Common myeloid progenitor, CD34-positive (primary cell): ENCODE data around the gene PLBD1.

Experiments
- CTCF ChIA-PET: fragments of 350-600 bp; sonication (Branson Sonifier 250); formaldehyde crosslinking; loops from one replicate; lab custom pipeline; 2021; ENCODE audit warnings: antibody characterized with exemption; lab: Charles Lee
- POLR2A ChIA-PET: fragments of 350-600 bp; sonication (Branson Sonifier 250); formaldehyde crosslinking; loops from one replicate; lab custom pipeline; 2021; ENCODE audit warnings: antibody characterized with exemption; lab: Charles Lee
- DNase-seq, 3 donors: peaks; one replicate each; pipeline versions ENCODE4 v3.0.0 to v3.0.0-alpha.2; 2013
- H3K27ac ChIP-seq, 2 experiments: 1 replicate in 1 of 2; 2 replicates in 1 of 2; pipeline ENCODE4 v1.7.0; 2013; ENCODE audit warnings: inconsistent platforms in 2 of 2, low read length in 2 of 2, mild to moderate bottlenecking in 2 of 2, low read depth in 1 of 2, moderate library complexity in 1 of 2; ENCODE audit not compliant: severe bottlenecking in 2 of 2, insufficient read depth in 1 of 2, poor library complexity in 1 of 2
- H3K27me3 ChIP-seq, 5 experiments: replicated peaks in 2 of 5; 1 replicate in 3 of 5; 2 replicates in 2 of 5; pipeline versions ENCODE4 v1.6.1 to v1.7.0; 2013; ENCODE audit warnings: low read length in 4 of 5, mild to moderate bottlenecking in 2 of 5, moderate library complexity in 2 of 5, inconsistent platforms in 1 of 5; ENCODE audit not compliant: insufficient read depth in 5 of 5, control insufficient read depth in 4 of 5
- H3K36me3 ChIP-seq, 4 experiments: 1 replicate in 2 of 4; 2 replicates in 2 of 4; pipeline versions ENCODE4 v1.6.1 to v1.7.0; 2013; ENCODE audit warnings: low read length in 3 of 4, control low read depth in 1 of 4, mild to moderate bottlenecking in 1 of 4; ENCODE audit not compliant: control insufficient read depth in 4 of 4, insufficient read depth in 4 of 4
- H3K4me1 ChIP-seq, 4 experiments: 1 replicate in 3 of 4; 2 replicates in 1 of 4; pipeline versions ENCODE4 v1.6.1 to v1.7.1; 2013; ENCODE audit warnings: low read length in 3 of 4, mild to moderate bottlenecking in 3 of 4, control low read depth in 1 of 4, inconsistent platforms in 1 of 4, moderate library complexity in 1 of 4; ENCODE audit not compliant: control insufficient read depth in 4 of 4, insufficient read depth in 4 of 4; ENCODE audit errors: control extremely low read depth in 1 of 4
- H3K4me3 ChIP-seq, 7 experiments: 1 replicate in 4 of 7; 2 replicates in 3 of 7; pipeline versions ENCODE4 v1.5.1 to v1.7.0; 2013; ENCODE audit warnings: mild to moderate bottlenecking in 7 of 7, low read length in 6 of 7, moderate library complexity in 6 of 7, inconsistent platforms in 2 of 7, low read depth in 2 of 7, control low read depth in 1 of 7; ENCODE audit not compliant: insufficient read depth in 4 of 7, control insufficient read depth in 1 of 7; ENCODE audit errors: extremely low read depth in 1 of 7
- H3K9me3 ChIP-seq, 5 experiments: 1 replicate in 4 of 5; 2 replicates in 1 of 5; pipeline versions ENCODE4 v1.6.1 to v1.7.1; 2013; ENCODE audit warnings: low read length in 4 of 5, mild to moderate bottlenecking in 2 of 5, inconsistent platforms in 1 of 5, low read depth in 1 of 5, moderate library complexity in 1 of 5; ENCODE audit not compliant: control insufficient read depth in 4 of 5, insufficient read depth in 2 of 5; ENCODE audit errors: control extremely low read depth in 1 of 5
- WGBS: methylation state at CpG from one replicate; pipeline ENCODE4 v1.1.5; 2013; ENCODE audit not compliant: insufficient coverage; 5-methylcytosine and 5-hydroxymethylcytosine counted together

PLBD1 gene

GRCh38 chr12:14545144-14546124 is 22.2 kb downstream of the PLBD1 start:
- Histone ChIP-seq H3K4me3 (no peak overlapping the region), H3K9me3 (no peaks in the 10 kb centered on the region), H3K27ac (no peak overlapping the region), H3K4me1 (no peaks in the 10 kb centered on the region), H3K36me3 (no peaks in the 10 kb centered on the region), H3K27me3 (no peaks in the 10 kb centered on the region)
- CTCF ChIA-PET, result interaction anchor here (0.8 kb wide), 1 partner anchor 9 kb away, joined by 4 read pairs; no protein-coding TSS in a partner anchor
- WGBS, result 100% methylated on average over 4 of the region's 7 CpGs
- DNase-seq, result no peak
- POLR2A ChIA-PET, result no interaction called here

- 80% methylated on average over 1 of the region's 4 CpGs for WGBS
- CTCF ChIA-PET, result no interaction called here
- DNase-seq, result no peak
- H3K36me3 ChIP-seq, result no peaks in the 10 kb centered on the region
- no peak overlapping the region for H3K4me3 ChIP-seq
- H3K27me3 ChIP-seq, result no peaks in the 10 kb centered on the region
- POLR2A ChIA-PET, result no interaction called here
- no peak overlapping the region for H3K27ac ChIP-seq
- no peaks in the 10 kb centered on the region for H3K9me3 ChIP-seq
- H3K4me1 ChIP-seq, result no peaks in the 10 kb centered on the region
These were observed 26.8 kb downstream of the PLBD1 start for GRCh38 chr12:14540801-14541462.

GRCh38 chr12:14537088-14537487 is 30.6 kb downstream of the PLBD1 start:
- ChIA-PET POLR2A (no interaction called here), CTCF (interaction anchor here (1.0 to 1.3 kb wide), 2 partner anchors 9 to 23 kb away, joined by 3 to 4 read pairs; no protein-coding TSS in a partner anchor)
- Histone ChIP-seq H3K4me1 (no peaks in the 10 kb centered on the region), H3K4me3 (no peak overlapping the region), H3K36me3 (no peaks in the 10 kb centered on the region), H3K27ac (no peak overlapping the region), H3K27me3 (no peaks in the 10 kb centered on the region), H3K9me3 (no peaks in the 10 kb centered on the region)
- no peak for DNase-seq
- 97% methylated on average over 5 of the region's 5 CpGs for WGBS

DNA sequence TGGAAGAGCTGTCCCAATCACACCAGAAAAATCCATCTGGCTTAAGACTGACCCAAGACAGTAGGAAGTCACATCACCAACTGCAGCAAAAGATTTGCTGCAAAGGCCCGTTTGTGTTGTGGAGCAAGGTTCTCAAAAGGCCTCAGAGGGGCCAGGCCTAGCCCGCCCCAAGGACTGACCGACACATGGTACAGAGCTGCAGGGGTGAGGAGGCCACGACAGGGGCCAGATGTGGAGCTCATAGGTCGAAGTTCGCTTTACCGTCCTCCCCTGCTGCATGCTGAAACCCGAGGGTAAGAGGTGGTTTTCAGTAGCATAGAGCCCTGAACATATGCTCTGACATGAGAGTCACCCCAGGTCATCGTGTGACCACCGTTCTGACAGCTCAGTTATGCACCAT is 35.5 kb downstream of the PLBD1 start:
- H3K4me3 ChIP-seq, result no peak overlapping the region
- CTCF ChIA-PET, result no interaction called here
- whole genome bisulfite sequencing, result 96% methylated on average over 10 of the region's 10 CpGs
- POLR2A ChIA-PET, result no interaction called here
- H3K4me1 ChIP-seq, result peaks cover 0 to 3% (median 0%) of the 10 kb centered on the region in 4 experiments
- no peak for DNase-seq
- H3K27ac ChIP-seq, result no peak overlapping the region
- H3K9me3 ChIP-seq, result no peaks in the 10 kb centered on the region
- H3K36me3 ChIP-seq, result no peaks in the 10 kb centered on the region
- no peaks in the 10 kb centered on the region for H3K27me3 ChIP-seq

DNA sequence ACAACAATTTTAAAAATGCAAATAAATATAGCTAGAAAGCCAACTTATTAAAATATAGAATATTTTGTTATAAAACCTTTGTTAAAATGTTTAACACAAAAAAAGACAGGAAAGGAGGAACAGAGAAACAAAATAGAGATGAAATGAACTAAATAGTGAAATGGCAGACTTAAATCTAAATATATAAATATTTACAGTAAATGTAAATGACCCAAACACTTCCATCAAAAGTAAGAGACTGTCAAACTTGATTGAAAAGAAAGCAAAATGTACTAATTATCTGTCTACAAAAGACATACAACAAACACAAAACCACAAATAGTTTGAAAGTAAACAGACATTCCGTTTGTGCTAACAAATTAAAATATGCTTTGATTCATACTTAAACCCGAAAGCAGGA is 41.7 kb downstream of the PLBD1 start:
- CTCF ChIA-PET, result no interaction called here
- Histone ChIP-seq H3K4me1 (no peaks in the 10 kb centered on the region), H3K27ac (no peak overlapping the region), H3K9me3 (peaks cover 0 to 23% (median 7%) of the 10 kb centered on the region in 5 experiments), H3K36me3 (no peaks in the 10 kb centered on the region), H3K27me3 (no peaks in the 10 kb centered on the region), H3K4me3 (no peak overlapping the region)
- POLR2A ChIA-PET, result no interaction called here
- WGBS, result 100% methylated on average over 2 of the region's 2 CpGs
- DNase-seq, result no peak

DNA sequence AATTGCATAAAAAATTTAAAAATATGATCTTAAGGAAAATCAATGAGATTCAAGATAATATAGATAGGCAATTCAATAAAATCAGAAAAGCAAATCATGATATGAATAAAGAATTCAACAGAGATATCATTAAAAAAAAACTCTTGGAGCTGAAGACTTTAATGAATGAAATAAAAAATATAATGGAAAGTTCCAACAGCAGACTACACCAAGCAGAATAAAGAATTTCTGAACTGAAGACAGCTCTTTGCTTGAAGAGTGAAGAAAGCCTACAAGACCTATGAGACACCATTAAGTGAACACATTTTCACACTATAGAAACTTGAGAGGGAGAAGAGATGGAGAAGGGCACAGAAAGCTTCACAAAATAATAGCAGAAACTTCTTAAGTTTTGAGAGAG is 45.9 kb downstream of the PLBD1 start:
- no peaks in the 10 kb centered on the region for H3K27me3 ChIP-seq
- H3K4me1 ChIP-seq, result no peaks in the 10 kb centered on the region
- ChIA-PET CTCF (no interaction called here), POLR2A (no interaction called here)
- peaks cover 2 to 26% (median 9%) of the 10 kb centered on the region in 5 experiments for H3K9me3 ChIP-seq
- H3K4me3 ChIP-seq, result no peak overlapping the region
- H3K36me3 ChIP-seq, result no peaks in the 10 kb centered on the region
- H3K27ac ChIP-seq, result no peak overlapping the region
- no peak for DNase-seq

DNA sequence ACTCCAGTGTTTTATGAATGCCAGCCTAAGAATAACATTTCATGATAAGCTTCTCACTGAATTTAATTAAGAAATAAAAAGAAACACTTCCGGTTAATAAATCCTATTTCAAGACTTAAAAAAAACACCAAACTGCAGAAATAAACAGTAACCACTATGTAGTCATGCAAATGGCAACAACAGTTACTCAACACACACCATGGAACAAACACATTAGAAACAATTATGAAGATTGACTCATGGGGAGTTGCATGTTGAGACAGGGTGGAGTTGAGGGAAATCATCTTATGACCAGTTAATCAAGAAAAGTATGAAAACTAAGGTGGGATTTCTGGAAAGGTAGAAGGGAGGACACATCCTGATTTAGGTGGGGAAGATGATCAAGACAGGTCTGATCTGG is 52.7 kb downstream of the PLBD1 start:
- Histone ChIP-seq H3K27me3 (no peaks in the 10 kb centered on the region), H3K4me1 (no peaks in the 10 kb centered on the region), H3K36me3 (no peaks in the 10 kb centered on the region), H3K9me3 (peaks cover 0 to under 1% (median 0%) of the 10 kb centered on the region in 5 experiments), H3K27ac (no peak overlapping the region), H3K4me3 (no peak overlapping the region)
- WGBS, result no CpG with 5 or more reads among the region's 1 CpG
- ChIA-PET POLR2A (no interaction called here), CTCF (interaction anchor here (1.2 to 1.7 kb wide), 6 partner anchors 8 to 148 kb away, joined by 3 to 4 read pairs (median 3); no protein-coding TSS in a partner anchor)
- no peak for DNase-seq
